Rectal smooth muscle tissue (tissue), 1 donor: ENCODE results near the gene MRPS31.
"Not testable (repeated sequence)": the region's sequence is repeated elsewhere in the genome, so short reads cannot be mapped to it uniquely, and the experiment has no call there.

ENCODE experiments used
- H3K27ac ChIP-seq: one replicate; pipeline ENCODE4 v1.7.0; 2013; ENCODE audit warnings: low read depth, low read length, inconsistent platforms
- H3K27me3 ChIP-seq: one replicate; pipeline ENCODE4 v1.7.0; 2013; ENCODE audit warnings: low read length; ENCODE audit not compliant: control insufficient read depth, insufficient read depth
- H3K36me3 ChIP-seq: one replicate; pipeline ENCODE4 v1.7.0; 2013; ENCODE audit warnings: low read length; ENCODE audit not compliant: control insufficient read depth, insufficient read depth
- H3K4me1 ChIP-seq: one replicate; pipeline ENCODE4 v1.7.0; 2013; ENCODE audit warnings: low read length; ENCODE audit not compliant: control insufficient read depth, insufficient read depth
- H3K4me3 ChIP-seq: one replicate; pipeline ENCODE4 v1.7.0; 2013; ENCODE audit warnings: low read length
- H3K9ac ChIP-seq: one replicate; pipeline ENCODE4 v1.7.0; 2013; ENCODE audit warnings: low read length

Gene MRPS31

DNA sequence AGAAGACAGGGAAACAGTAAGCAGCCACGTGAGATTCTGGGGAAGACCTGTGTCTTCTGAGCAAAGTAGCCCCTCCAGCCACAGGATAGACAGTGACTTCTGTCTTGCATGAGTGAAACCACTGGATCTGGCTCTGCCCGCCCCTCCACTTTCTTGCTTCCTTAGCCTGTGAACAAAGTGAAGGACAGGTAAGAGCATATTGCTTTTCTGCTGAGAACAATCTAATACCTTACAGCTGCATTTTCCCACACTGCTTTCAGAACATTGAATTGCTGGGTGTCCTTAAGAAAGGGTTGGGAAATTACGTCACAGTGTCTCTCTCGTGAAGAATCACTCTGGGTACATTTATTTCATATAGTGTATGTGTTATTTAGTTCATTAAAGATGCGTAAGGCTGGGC is 29.6 kb upstream of the MRPS31 start:
- peaks cover 15% of the 10 kb centered on the region for H3K36me3 ChIP-seq
- H3K9ac ChIP-seq = no peak overlapping the region
- H3K4me3 ChIP-seq = no peak overlapping the region
- no peaks in the 10 kb centered on the region for H3K27me3 ChIP-seq
- H3K4me1 ChIP-seq = no peaks in the 10 kb centered on the region
- H3K27ac ChIP-seq = no peak overlapping the region

DNA sequence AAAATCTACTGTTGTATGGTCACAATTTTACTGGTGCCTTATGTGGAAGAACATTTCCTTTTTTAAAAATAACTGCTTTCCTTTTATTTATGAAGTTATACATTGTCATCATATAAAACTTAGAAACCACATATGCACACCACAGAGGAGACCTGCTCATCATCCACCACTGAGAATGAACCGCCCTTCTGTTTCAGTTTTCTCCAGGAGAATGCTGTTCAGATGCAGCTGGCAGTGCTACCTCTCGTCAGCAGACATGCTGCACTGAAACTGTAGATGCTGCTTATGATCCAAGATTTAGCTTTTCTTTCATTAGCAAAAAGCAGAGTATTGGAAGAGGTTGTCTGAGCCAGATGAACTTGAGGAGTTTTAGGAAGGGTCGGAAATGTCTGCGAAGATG is 28.5 kb upstream of the MRPS31 start:
- Histone ChIP-seq H3K4me1 (no peaks in the 10 kb centered on the region), H3K4me3 (no peak overlapping the region), H3K27ac (no peak overlapping the region), H3K9ac (no peak overlapping the region), H3K27me3 (no peaks in the 10 kb centered on the region), H3K36me3 (peaks cover 13% of the 10 kb centered on the region)

DNA sequence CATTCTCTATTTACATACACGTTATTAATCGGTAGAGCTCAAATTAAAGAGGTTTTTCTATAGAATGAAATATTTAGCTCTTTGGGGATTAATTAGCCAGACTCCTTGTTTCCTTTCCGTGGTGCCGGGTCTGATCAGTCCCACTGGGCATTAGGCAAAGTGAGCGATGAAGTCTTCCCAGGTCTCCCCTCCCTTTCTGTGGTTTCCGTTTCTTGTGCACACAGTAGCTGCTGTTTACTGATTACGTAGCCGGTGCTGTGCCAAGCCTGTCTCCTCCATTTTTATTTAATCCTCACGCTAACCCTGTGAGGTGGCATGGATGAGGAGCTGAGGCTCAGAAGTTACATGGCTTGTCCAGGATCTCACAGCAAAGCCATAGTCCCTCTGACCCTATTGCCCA is 27.4 kb upstream of the MRPS31 start:
- Histone ChIP-seq H3K4me1 (no peaks in the 10 kb centered on the region), H3K4me3 (no peak overlapping the region), H3K9ac (no peak overlapping the region), H3K27me3 (no peaks in the 10 kb centered on the region), H3K36me3 (peaks cover 13% of the 10 kb centered on the region), H3K27ac (no peak overlapping the region)

DNA sequence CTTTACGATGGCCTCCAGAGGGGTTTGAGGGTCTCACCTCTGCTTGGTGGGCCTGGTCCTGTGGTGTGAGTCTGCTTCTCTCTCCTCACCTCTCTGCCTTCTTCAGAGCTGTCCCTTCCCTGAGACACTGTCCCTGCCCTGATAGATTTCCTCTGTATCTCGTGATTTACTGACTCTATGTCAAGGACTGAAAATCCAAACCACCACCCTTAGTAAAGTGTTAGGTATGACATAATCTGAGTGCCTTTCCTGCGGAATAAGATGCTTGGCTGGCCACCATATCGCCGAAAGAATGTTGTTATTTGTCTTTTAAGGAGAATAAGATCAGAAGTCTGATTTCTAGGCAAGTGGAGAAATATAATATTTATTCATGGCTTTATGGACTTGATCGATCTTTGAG is 25.7 kb upstream of the MRPS31 start:
- no peaks in the 10 kb centered on the region for H3K4me1 ChIP-seq

DNA sequence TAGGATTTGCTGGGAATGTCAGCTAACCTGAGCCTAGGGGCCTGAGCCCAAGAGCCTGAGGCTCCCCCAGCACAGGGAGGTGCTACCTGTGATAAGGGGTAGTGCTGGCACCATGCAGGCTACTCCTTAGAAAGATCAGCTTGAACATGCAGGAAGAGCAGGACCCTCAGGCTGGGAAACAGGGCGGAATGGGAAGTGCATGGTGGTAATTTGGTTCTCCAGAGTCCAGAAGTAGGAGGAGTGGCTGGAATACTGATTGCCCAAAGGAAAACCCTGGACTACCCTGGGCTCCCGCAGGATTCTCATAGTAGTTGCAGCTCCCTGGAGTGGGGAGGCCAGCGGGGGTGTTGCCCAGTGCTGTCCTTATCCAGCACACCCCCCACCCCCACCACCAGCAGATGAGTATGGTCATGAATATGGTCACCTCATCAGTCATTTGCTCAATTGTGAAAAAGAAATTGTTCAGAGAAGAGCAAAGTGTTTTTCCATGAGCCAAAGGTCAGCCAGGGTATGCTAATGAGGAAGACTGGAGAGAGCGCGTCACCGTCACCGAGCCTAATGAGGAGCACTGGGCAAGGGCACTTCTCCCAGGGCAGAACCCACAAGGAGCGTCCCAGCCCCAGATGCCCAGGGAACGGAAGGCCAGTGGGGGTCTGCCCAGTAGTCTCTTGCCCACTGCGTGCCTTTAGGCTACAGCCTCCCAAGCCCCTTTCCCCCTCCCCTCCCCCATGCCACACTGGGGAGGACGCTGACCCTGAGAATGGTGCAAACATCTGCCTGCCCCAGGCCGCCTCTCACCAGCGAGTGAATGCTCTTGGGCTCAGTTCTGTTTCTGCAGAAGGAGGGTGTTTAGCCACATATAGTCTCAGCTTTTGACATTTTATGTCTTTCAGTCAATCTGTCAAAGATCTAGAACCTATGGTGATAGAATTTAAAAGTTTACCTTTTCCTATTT is 23.7 kb upstream of the MRPS31 start:
- peaks cover 6% of the 10 kb centered on the region for H3K36me3 ChIP-seq
- H3K9ac ChIP-seq = no peak overlapping the region
- H3K27me3 ChIP-seq = no peaks in the 10 kb centered on the region
- peaks cover 2% of the 10 kb centered on the region for H3K4me1 ChIP-seq
- no peak overlapping the region for H3K27ac ChIP-seq
- no peak overlapping the region for H3K4me3 ChIP-seq

More for the DNA sequence above, 25.7 kb upstream of the MRPS31 start:
- H3K27me3 ChIP-seq = no peaks in the 10 kb centered on the region
- H3K9ac ChIP-seq = no peak overlapping the region
- peaks cover 13% of the 10 kb centered on the region for H3K36me3 ChIP-seq
- no peak overlapping the region for H3K4me3 ChIP-seq
- H3K27ac ChIP-seq = no peak overlapping the region

DNA sequence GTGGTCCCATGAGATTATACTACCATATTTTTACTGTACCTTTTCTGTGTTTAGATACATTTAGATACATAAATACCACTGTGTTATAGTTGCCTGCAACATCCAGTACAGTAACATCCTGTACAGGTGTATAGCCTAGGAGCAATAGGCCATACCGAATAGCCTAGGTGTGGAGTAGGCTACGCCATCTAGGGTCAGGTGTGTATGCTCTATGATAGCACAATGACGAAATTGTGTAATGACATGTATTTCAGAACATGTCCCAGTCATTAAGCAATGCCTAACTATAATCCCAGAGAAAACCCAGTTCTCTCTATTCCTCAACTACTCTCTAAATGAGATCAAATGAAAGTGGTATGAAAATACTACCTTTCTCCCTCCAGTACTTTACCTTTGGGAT is 22.3 kb upstream of the MRPS31 start:
- Histone ChIP-seq H3K9ac (no peak overlapping the region), H3K27me3 (no peaks in the 10 kb centered on the region), H3K4me3 (no peak overlapping the region), H3K36me3 (no peaks in the 10 kb centered on the region), H3K27ac (no peak overlapping the region), H3K4me1 (peaks cover 2% of the 10 kb centered on the region)

DNA sequence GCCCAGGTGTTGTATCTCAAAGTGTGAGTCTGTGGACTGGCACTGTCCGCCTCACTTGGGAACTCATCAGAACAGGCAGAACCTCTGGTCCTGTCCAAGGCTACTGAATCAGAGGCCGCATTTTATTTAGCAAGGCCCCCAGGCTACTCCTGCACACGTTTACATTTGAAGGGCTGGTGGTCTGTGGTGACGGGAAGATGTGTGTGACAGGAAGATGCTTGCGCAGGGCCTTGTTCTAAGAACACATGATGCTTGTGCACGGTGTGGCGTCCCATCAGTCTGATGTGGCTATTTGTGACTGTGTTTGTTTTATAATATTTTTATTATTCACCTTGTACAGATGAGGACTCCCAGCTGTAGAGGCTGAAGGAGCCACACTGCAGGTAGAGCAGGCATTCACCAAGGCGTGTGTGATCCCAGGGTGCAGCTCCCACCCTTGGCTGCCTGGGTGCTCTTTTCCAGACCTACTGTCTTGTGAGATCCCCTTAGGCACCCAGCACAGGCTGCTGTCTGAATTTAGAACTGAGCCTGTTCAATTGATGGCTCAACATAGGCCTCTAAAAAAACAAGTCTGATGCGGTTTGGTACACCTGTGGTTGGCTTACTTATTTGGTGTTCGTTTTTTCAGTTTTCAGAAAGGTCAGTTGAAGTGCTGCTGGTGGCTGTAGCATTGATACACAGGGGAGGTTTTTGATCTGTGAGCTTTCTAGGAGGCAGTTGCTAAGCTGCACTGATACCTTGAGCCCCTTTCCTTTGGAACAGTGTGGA is 21.5 kb upstream of the MRPS31 start:
- Histone ChIP-seq H3K9ac (no peak overlapping the region), H3K27me3 (no peaks in the 10 kb centered on the region), H3K4me3 (no peak overlapping the region), H3K4me1 (peaks cover 2% of the 10 kb centered on the region), H3K36me3 (no peaks in the 10 kb centered on the region), H3K27ac (no peak overlapping the region)

DNA sequence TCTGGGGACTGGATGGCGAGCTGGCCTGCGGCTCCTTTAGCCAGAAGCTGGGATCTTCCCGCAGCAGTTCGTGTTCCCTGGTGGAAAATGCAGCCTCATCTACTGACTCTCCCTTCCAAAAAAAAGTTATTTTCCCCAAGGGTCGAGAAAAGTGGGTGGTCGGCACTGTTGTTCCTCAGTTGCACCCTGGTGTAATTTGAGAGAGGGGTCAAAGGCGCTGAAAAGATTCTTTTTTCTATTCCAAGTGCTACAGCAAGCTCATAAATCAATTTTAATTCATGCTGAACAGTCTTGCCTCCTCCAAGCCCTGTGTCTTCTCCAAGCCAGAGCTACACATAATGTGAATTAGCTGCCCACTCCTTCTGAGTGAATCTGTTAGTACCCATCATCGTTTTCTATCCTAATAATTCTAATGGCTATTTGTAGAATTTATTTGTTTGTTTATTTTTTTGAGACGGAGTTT is 19.2 kb upstream of the MRPS31 start:
- Histone ChIP-seq H3K4me3 (peak overlapping the region; percentile 52), H3K9ac (peak overlapping the region; percentile 54), H3K4me1 (peaks cover 2% of the 10 kb centered on the region), H3K36me3 (no peaks in the 10 kb centered on the region), H3K27me3 (no peaks in the 10 kb centered on the region), H3K27ac (peak overlapping the region; percentile 24)

DNA sequence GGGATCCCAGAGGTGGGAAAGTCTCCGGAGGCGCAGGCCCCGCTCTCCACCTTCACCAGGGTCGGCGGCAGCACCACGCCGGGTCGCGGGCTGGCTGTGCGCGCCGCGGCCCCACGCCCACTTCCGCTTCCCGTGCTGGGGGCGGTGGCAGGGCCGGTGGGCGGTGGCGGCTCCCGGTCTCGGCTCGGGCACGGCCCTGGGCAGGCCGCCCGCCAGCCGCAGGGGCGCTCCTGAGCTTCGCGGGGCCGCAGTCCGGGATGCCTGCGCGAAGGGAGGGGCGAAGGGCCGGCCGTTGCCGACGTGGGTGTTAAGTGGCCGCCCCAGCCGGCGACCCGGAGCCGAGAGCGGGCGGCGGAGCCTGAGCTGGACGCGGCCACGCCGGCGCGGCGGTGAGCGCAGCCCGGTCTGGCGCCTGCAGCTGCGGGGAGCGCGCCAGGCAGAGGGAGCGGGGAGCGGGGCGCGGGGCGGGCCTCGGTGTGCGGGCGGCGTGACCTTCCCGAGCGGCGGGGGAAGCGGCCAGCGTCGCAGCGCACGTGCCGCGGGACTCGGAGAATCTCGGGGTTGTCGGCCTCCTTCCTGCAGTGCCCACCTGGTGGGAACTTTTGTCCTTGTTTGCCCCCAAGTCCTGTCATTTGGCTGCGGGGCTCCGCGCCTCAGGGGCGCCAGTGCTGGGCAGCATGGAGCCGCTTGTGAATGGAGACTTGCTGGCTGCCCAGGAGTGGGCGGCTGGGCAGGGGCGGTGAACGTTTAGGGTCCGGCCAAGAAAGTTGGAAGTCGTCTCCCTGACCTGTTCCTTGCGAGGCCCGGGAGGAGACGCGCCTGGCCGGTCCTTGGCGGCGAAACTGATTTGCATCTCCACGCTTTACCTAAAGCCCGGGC is 18.5 kb upstream of the MRPS31 start, which contains the start of gene SLC25A15:
Gene SLC25A15 (plus strand): TSS at position 337 of the 879 bp plus-strand sequence. CDS start 3,616 bp downstream, outside the sequence.
- Histone ChIP-seq H3K4me3 (peak within 1 kb of the TSS; percentile 52), H3K27ac (peak within 1 kb of the TSS; percentile 24), H3K27me3 (no peaks in the 10 kb centered on the region), H3K36me3 (no peaks in the 10 kb centered on the region), H3K4me1 (peaks cover 2% of the 10 kb centered on the region), H3K9ac (peak within 1 kb of the TSS; percentile 68)

DNA sequence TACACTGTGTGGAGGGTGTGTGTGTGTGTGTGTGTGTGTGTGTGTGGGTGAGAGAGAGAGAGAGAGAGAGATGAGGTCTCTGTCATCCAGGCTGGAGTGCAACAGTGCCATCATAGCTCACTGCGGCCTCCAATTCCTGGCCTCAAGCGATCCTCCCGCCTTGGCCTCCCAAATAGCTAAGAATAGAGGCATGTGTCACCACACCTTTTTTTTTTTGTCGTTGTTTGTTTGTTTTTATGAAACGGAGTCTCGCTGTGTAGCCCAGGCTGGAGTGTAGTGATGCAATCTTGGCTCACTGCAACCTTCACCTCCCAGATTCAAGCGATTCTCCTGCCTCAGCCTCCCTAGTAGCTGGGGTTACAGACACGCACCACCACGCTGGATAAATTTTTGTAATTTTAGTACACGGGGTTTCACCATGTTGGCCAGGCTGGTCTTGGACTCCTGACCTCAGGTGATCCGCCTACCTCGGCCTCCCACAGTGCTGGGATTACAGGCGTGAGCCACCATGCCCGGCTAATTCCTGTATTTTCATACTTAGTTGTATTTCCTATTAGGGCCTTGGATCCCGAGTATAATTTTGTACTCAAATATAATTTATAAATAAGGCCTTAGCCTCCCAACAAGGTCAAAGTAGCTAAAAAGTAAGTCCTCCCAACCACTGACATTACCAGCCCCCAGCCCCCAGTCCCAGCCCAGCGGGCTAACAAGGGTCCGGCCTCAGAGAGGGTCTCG is 17.7 kb upstream of the MRPS31 start:
- not testable (repeated sequence) for H3K27me3 ChIP-seq, H3K4me1 ChIP-seq, H3K36me3 ChIP-seq
- H3K27ac ChIP-seq = peak overlapping the region; percentile 24
- peak overlapping the region; percentile 52 for H3K4me3 ChIP-seq
- H3K9ac ChIP-seq = peak overlapping the region; percentile 68

DNA sequence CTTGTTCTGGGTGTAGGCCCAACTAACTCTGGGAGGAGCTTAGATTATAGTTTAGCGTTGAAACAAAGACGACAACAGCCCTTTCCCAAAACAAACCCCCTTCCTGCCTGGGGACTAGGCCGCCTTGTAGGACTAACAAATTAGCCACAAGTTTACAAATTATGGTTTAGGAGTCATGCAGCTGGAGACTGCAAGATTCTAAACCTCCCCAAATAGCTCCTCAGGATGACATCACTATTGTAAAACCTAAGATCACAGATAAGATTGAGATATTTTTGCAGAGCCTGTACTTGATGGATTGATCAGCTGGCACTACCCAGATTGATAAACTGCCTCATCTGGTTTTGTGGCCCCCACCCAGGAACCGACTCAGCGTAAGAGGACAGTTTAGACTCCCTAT is 16.1 kb upstream of the MRPS31 start:
- H3K9ac ChIP-seq = no peak overlapping the region
- no peak overlapping the region for H3K27ac ChIP-seq

More for the DNA sequence above, 16.1 kb upstream of the MRPS31 start:
- Histone ChIP-seq H3K4me1 (peaks cover 2% of the 10 kb centered on the region), H3K27me3 (no peaks in the 10 kb centered on the region), H3K36me3 (no peaks in the 10 kb centered on the region), H3K4me3 (no peak overlapping the region)
